HL-60 (cell line): ENCODE measurements around the gene PDK2.

Source experiments
- DNase-seq, 2 experiments: peaks; one replicate each; pipeline ENCODE4 v3.0.0-alpha.2; 2010 to 2020; ENCODE audit warnings: low read depth in 1 of 2, low spot score in 1 of 2
- H3K27ac ChIP-seq: fragments of 250-450 bp; sonication (Bioruptor Pico); replicated peaks from 2 replicates; pipeline ENCODE4 v1.5.1; 2020; ENCODE audit warnings: mild to moderate bottlenecking, moderate library complexity
- H3K27me3 ChIP-seq: fragments of 250-450 bp; sonication (Bioruptor Pico); 2 replicates; pipeline ENCODE4 v1.5.1; 2021; ENCODE audit warnings: mild to moderate bottlenecking, moderate library complexity; ENCODE audit not compliant: insufficient read depth, poor library complexity, severe bottlenecking
- H3K4me3 ChIP-seq: replicated peaks from 2 replicates; pipeline ENCODE4 v1.5.1; 2011; ENCODE audit warnings: mild to moderate bottlenecking, control low read depth, low read length; ENCODE audit not compliant: insufficient read depth
- GABPA ChIP-seq: IDR thresholded peaks from 2 replicates; pipeline ENCODE4 v1.6.1; 2012; ENCODE audit warnings: low read depth
- POLR2AphosphoS5 ChIP-seq: IDR thresholded peaks from 2 replicates; pipeline ENCODE4 v1.6.1; 2012; ENCODE audit warnings: low read depth
- SPI1 ChIP-seq: IDR thresholded peaks from 2 replicates; pipeline ENCODE4 v1.6.1; 2012; ENCODE audit warnings: low read depth, mild to moderate bottlenecking, borderline replicate concordance
- TF ChIP-seq, protein P1 (sequence below): IDR thresholded peaks from one replicate; pipeline ENCODE4 v1.5.1; 2011; ENCODE audit warnings: low read length, control low read depth, inconsistent platforms; ENCODE audit not compliant: insufficient read depth
- TF ChIP-seq, protein P2 (sequence below): IDR thresholded peaks from 2 replicates; pipeline ENCODE4 v1.6.1; 2012; ENCODE audit warnings: low read depth; ENCODE audit not compliant: insufficient replicate concordance

Gene PDK2

DNA sequence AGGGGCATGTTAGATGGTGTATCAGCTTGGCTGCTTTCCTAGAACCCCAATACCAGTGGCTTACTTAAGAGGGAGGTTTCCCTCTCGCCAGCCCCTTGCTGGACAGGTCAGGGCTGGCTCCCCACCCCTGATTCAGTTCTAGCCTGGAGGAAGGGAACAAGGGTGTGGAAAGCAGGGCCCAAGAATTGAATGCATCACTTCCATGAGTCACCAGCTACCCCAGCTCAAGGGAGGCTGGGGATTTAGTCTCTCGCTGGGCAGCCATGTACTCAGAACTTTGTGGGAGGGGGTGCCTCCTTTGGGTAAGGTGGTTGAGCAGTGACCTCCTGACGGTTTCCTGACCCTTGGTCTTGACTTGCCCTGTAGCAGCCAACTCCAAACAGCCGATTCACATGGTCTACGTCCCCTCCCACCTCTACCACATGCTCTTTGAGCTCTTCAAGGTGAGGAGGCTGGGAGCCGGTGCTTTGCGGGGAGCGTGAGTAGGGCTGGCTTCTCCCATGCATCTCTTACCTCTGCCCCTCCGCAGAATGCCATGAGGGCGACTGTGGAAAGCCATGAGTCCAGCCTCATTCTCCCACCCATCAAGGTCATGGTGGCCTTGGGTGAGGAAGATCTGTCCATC, 12.8 kb downstream of the PDK2 start:
- no peak overlapping the region for H3K27ac ChIP-seq
- no peaks in the 10 kb centered on the region for H3K27me3 ChIP-seq
- no peak for DNase-seq
- H3K4me3 ChIP-seq = no peak overlapping the region
- TF ChIP-seq, protein P1, sequence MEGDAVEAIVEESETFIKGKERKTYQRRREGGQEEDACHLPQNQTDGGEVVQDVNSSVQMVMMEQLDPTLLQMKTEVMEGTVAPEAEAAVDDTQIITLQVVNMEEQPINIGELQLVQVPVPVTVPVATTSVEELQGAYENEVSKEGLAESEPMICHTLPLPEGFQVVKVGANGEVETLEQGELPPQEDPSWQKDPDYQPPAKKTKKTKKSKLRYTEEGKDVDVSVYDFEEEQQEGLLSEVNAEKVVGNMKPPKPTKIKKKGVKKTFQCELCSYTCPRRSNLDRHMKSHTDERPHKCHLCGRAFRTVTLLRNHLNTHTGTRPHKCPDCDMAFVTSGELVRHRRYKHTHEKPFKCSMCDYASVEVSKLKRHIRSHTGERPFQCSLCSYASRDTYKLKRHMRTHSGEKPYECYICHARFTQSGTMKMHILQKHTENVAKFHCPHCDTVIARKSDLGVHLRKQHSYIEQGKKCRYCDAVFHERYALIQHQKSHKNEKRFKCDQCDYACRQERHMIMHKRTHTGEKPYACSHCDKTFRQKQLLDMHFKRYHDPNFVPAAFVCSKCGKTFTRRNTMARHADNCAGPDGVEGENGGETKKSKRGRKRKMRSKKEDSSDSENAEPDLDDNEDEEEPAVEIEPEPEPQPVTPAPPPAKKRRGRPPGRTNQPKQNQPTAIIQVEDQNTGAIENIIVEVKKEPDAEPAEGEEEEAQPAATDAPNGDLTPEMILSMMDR = no peak
- TF ChIP-seq SPI1 (no peak), GABPA (no peak), POLR2AphosphoS5 (no peak)
- TF ChIP-seq, protein P2, sequence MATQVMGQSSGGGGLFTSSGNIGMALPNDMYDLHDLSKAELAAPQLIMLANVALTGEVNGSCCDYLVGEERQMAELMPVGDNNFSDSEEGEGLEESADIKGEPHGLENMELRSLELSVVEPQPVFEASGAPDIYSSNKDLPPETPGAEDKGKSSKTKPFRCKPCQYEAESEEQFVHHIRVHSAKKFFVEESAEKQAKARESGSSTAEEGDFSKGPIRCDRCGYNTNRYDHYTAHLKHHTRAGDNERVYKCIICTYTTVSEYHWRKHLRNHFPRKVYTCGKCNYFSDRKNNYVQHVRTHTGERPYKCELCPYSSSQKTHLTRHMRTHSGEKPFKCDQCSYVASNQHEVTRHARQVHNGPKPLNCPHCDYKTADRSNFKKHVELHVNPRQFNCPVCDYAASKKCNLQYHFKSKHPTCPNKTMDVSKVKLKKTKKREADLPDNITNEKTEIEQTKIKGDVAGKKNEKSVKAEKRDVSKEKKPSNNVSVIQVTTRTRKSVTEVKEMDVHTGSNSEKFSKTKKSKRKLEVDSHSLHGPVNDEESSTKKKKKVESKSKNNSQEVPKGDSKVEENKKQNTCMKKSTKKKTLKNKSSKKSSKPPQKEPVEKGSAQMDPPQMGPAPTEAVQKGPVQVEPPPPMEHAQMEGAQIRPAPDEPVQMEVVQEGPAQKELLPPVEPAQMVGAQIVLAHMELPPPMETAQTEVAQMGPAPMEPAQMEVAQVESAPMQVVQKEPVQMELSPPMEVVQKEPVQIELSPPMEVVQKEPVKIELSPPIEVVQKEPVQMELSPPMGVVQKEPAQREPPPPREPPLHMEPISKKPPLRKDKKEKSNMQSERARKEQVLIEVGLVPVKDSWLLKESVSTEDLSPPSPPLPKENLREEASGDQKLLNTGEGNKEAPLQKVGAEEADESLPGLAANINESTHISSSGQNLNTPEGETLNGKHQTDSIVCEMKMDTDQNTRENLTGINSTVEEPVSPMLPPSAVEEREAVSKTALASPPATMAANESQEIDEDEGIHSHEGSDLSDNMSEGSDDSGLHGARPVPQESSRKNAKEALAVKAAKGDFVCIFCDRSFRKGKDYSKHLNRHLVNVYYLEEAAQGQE = no peak

DNA sequence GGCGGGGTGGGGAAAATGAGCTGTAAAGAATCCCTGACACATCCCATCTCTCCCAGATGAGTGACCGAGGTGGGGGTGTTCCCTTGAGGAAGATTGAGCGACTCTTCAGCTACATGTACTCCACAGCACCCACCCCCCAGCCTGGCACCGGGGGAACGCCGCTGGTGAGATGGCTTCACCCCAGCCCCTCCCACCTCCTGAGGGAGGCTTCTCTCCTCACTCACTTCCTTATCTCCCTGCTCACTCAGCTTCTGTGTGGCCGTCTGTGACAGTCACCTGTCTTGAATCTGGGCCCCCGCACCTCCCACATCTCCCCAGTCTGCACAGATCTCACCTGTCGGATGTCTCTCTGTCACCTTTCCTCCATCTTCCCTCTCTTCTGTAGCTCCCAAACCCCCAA, 13.4 kb downstream of the PDK2 start:
- DNase-seq = no peak

DNA sequence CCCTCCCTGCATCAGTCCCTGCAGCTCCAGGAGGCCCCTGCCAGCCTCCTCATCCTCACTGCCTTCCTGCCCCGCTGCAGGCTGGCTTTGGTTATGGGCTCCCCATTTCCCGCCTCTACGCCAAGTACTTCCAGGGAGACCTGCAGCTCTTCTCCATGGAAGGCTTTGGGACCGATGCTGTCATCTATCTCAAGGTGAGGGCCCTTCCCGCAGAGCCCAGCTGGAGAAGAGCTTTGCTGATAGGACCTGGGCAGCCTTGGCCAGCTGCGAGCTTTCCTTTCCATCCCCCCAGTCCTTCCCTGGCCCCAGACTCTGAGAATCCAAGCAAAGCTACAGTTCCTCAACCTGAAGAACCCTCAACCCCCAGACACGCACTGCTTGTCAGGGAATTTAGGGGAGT, 14.1 kb downstream of the PDK2 start:
- H3K27ac ChIP-seq = no peak overlapping the region
- H3K27me3 ChIP-seq = no peaks in the 10 kb centered on the region
- DNase-seq = no peak
- H3K4me3 ChIP-seq = no peak overlapping the region
- no peak for TF ChIP-seq POLR2AphosphoS5
- TF ChIP-seq, protein P2 = no peak
- no peak for TF ChIP-seq SPI1
- TF ChIP-seq, protein P1 = no peak
- no peak for TF ChIP-seq GABPA

More for the DNA sequence above, 13.4 kb downstream of the PDK2 start:
- TF ChIP-seq SPI1 (no peak), POLR2AphosphoS5 (no peak), GABPA (no peak)
- TF ChIP-seq, protein P2 = no peak
- TF ChIP-seq, protein P1 = no peak
- H3K4me3 ChIP-seq = no peak overlapping the region
- H3K27ac ChIP-seq = no peak overlapping the region
- no peaks in the 10 kb centered on the region for H3K27me3 ChIP-seq
